ENCODE data around the gene IZUMO1. TPM values are rescaled to one million over a fixed set of nuclear protein-coding genes. Genes with fewer than 3 reads are reported as not detected.
A peak's percentile ranks its signal among the peaks of the same experiment; 100 is the strongest.

Gene IZUMO1
- total and polyA plus RNA-seq, 2 of the 13 experiments (the other 11 are each of a cell fraction or from before 2014, with no cell fraction given): 0.07 to 0.22 TPM

DNA sequence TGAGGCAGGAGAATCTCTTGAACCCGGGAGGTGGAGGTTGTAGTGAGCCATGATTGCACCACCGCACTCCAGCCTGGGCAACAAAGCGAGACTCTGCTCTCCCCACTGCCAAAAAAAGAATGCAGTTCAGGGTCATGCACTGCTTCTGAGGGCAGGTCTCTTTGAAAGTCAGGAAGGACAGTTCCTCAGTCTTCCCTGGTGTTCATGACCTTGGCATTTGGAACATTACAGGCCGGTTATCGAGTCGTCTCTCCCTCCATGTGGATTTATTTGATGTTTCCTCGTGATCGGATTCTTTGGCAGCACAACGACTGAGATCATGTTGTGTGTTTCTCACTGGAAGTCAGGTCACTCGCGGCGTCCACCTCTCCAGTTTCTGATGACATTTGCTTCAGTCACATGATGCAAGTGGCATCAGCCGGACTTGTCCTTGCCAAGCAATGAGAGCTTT lies 25.8 kb upstream of the IZUMO1 start (continued):
- TF ChIP-seq MXI1 (IDR thresholded peaks at IDR 0.05; ENCODE audit: borderline replicate concordance, low read depth, low read length) (no peak), TIGD3 (CRISPR knock-in tag; IDR thresholded peaks at IDR 0.05; ENCODE audit: borderline replicate concordance) (no peak), TBP (CRISPR knock-in tag; IDR thresholded peaks at IDR 0.05) (no peak), STAT5B (CRISPR knock-in tag; IDR thresholded peaks at IDR 0.05) (no peak), MAFK (conservative IDR thresholded peaks at IDR 0.05 in 1 of 2, IDR thresholded peaks at IDR 0.05 in 1 of 2; ENCODE audit: low read length in 2 of 2) (no peak), ZNF44 (CRISPR knock-in tag; IDR thresholded peaks at IDR 0.05) (no peak), CBX5 (CRISPR knock-in tag; IDR thresholded peaks at IDR 0.05; ENCODE audit: borderline replicate concordance) (peak; percentile 16; the same call in 1 of the 2 replicates), ZNF292 (CRISPR knock-in tag; IDR thresholded peaks at IDR 0.05; ENCODE audit: borderline replicate concordance, low read depth) (no peak; the same call in 1 of the 2 replicates), ELF3 (CRISPR knock-in tag; IDR thresholded peaks at IDR 0.05) (peak; percentile 69), GMEB2 (CRISPR knock-in tag; IDR thresholded peaks at IDR 0.05; ENCODE audit: low read depth) (no peak), ZNF136 (CRISPR knock-in tag; IDR thresholded peaks at IDR 0.05; ENCODE audit: low read depth) (no peak), DMAP1 (CRISPR knock-in tag; IDR thresholded peaks at IDR 0.05) (no peak), ZNF282 (IDR thresholded peaks at IDR 0.05; ENCODE audit: partially characterized antibody) (no peak), PAXIP1 (CRISPR knock-in tag; conservative IDR thresholded peaks at IDR 0.05) (no peak; the same call in none of the 2 replicates), IKZF1 (IDR thresholded peaks at IDR 0.05) (no peak), ZNF33B (CRISPR knock-in tag; IDR thresholded peaks at IDR 0.05) (no peak), ARNT2 (CRISPR knock-in tag; IDR thresholded peaks at IDR 0.05; ENCODE audit: low read depth) (no peak), ZNF75D (CRISPR knock-in tag; IDR thresholded peaks at IDR 0.05; ENCODE audit: borderline replicate concordance) (no peak), SPEN (CRISPR knock-in tag; IDR thresholded peaks at IDR 0.05; ENCODE audit: low read depth) (no peak), ZNF672 (CRISPR knock-in tag; IDR thresholded peaks at IDR 0.05) (no peak), ZNF329 (CRISPR knock-in tag; IDR thresholded peaks at IDR 0.05; ENCODE audit: low read depth) (no peak), MBD4 (IDR thresholded peaks at IDR 0.05; ENCODE audit: borderline replicate concordance, low read length) (no peak), SIN3B (IDR thresholded peaks at IDR 0.05; ENCODE audit: low read length) (no peak)
- TF ChIP-seq, protein P1, sequence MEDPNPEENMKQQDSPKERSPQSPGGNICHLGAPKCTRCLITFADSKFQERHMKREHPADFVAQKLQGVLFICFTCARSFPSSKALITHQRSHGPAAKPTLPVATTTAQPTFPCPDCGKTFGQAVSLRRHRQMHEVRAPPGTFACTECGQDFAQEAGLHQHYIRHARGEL (CRISPR knock-in tag; IDR thresholded peaks at IDR 0.05): no peak
- TF ChIP-seq, protein P2, sequence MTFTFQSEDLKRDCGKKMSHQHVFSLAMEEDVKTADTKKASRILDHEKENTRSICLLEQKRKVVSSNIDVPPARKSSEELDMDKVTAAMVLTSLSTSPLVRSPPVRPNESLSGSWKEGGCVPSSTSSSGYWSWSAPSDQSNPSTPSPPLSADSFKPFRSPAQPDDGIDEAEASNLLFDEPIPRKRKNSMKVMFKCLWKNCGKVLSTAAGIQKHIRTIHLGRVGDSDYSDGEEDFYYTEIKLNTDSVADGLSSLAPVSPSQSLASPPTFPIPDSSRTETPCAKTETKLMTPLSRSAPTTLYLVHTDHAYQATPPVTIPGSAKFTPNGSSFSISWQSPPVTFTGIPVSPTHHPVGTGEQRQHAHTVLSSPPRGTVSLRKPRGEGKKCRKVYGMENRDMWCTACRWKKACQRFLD (CRISPR knock-in tag; IDR thresholded peaks at IDR 0.05; ENCODE audit: borderline replicate concordance): no peak

Data from HepG2 (cell line).